GM18873 (cell line): ENCODE data around the gene TDRD10.

Source experiments
- ATAC-seq: cut with Tn5 transposase; IDR thresholded peaks from one replicate; pipeline ENCODE4 v1.9.1; 2021; ENCODE audit warnings: mild to moderate bottlenecking, moderate library complexity, moderate number of reproducible peaks; ENCODE audit not compliant: unreplicated experiment, low FRiP score

The TDRD10 gene

DNA sequence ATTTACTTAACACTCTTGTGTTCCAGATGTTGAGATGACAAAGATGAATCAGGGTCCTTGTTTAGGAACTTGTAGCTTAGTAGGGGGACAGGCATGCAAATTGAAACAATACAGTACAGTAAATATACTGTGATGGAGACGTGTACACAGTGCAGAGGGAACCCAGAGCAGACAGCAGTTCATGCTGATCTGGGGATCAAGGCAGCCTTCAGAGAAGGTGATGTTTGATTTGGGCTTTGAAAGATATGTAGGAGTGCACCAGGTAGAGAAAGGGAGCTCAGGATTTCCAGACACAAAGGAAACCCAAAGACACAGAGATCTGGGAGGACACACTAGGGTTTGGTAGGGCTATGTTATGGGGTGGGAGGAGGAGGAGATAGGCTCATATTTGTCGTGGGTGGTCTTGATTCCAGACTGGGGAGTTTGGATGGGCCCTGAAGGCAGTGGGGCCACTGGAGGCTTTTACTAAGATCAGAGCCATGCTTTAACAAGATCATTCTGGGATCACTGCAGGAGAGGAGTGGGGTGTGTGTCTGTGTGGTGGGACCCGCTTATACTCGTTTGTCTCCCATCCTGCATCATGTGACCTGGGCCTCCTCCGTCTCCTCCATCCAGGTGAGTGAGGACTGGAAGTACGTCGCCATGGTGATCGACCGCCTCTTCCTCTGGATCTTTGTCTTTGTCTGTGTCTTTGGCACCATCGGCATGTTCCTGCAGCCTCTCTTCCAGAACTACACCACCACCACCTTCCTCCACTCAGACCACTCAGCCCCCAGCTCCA lies 73.3 kb downstream of the TDRD10 start:
- ATAC-seq = no peak

GRCh38 chr1:154575951-154576566 lies 74.0 kb downstream of the TDRD10 start:
- ATAC-seq = no peak

DNA sequence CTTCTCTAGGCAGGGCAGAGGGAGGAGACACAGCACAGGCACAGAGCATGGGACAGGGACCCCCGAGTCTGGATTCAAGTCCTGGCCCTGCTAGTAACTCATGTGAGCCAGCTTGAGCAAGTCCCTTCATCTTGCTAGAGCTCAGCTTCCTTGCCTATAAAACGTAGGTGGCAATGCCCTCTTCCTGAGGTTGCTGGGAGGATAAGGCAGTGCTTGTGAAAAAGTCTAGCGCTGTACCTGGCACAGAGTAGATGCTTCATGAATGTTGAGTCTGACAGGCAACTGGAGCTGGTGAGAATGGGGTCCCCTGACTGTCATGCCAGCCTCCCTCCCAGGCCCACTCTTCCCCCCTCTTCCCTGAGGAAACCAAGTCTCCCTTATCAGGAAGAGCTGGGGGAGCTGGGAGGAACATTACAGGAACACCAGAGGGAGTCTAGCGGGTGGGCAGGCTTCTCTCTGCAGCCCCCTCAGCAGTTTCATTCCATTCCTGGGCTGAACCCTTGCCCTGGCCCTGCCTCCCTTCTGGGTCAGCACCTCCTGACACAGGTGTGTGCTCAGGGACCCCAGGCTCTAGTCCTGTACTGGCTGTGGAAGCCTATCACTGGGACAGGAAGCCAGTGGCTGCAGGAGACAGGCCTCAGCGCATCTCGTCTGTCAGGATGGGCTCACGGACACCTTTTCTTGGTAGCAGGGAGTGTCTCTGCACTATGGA lies 75.5 kb downstream of the TDRD10 start:
- no peak for ATAC-seq

GRCh38 chr1:154578058-154578418 lies 76.0 kb downstream of the TDRD10 start:
- no peak for ATAC-seq

GRCh38 chr1:154579374-154579773 lies 77.4 kb downstream of the TDRD10 start:
- ATAC-seq = no peak

DNA sequence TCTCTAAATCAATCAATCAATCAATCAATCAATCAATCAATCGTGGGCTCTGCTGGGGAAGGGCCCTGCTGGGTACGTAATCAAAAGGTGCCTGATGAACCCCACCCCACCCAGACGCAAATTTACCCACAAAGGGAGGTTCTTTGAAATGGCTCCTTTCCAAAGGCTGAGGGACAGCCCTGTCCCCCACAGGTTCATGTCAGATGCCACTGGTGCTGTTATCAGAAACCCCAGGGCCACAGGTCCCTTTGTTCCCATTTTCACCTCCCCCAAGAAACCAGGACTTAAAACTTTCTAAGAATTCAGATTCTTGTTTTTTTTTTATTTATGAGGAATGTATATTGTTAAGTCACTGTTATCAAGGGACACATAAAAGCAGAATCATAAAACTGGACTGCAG lies 79.7 kb downstream of the TDRD10 start:
- no peak for ATAC-seq

DNA sequence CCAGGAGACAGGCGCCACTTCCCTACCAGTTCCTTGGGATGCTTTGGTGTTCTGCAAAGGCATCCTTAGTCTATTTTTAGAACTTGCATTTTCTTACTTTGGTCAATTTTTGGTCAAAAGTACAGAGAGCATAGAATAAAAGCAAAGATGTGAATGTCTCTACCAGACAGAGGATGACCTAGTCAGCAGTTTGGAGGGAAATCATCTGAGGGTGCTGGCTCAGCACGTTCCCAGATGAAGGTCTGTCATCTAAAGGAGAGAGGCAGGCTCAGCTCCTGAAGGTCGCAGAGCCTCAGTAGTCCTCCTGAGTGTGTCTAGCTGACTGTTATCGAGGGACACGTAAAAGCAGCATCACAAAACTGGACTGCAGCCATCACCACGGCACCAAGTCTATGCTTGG lies 80.9 kb downstream of the TDRD10 start:
- ATAC-seq = no peak

DNA sequence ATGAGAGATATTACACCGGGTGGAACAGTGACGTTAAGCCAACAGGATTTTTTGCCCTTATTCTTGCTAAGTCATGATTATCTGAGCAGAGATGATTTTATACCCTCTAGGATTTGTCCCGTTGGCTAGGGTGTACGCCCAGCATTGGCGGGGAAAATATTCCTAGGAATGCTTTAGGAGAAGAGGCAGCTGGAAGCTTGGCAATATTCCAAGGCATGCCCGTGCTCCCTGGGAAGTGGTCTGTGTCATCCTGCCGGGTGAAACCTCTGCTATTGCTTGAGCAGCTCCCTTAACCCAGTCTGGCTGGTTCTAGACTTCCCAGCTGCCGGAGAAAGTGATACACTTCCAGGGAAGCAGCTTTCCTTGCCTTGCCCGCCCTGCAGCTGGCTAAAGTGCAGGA lies 81.8 kb downstream of the TDRD10 start:
- ATAC-seq = no peak

DNA sequence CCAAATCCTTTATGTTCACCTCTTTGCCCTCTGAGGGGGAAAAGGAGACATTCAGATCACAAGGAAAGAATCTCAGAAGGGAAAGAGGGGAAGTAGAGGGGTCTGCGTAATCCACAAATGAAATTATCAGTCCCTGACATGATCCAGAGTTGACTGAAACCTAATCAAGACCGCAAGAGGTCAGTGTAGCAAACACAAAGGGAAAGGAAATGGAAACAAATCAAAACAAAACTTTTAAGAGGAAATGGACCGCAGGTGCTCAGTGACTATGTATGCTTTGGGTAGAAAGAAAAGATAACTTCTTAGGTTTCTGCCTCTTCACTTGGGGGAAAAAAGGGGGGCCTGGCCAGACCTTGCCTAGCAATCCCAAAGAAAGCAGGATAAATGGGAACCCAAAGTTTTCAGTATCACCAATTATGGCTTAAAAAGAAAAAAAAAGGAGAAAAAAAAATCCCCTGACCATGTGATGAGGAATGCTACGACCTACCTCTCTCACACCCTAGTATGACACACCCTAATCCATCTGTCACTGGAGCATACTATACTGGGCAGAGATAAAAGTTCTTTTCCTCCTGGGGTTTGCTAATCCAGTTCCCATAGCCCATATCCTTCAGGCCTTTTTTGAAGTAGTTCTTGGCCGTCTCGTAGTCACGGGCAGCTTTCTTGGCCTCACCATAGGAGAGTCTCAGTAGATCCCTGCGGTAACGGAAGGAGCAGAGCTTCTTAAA lies 82.4 kb downstream of the TDRD10 start:
- ATAC-seq = no peak

DNA sequence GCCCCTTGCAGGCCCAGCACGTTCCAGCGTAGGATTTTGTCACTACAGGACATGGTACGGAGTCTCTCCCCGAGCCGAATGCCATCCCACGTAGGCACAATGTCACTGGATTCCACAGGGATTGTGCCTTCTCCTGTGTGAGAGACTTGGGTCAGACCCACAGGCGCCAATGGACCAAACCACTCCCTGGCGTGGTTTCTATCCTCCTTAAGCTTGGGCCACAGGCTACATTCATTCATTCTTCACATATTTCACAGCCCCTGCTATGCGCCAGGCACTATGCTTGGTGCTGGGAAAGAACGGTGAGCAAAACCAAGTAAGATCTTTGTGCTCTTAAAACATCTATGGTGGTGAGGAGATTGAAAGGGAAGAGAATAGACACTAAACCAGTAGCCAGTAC lies 84.2 kb downstream of the TDRD10 start:
- ATAC-seq = no peak

GRCh38 chr1:154586641-154587040 lies 84.6 kb downstream of the TDRD10 start:
- ATAC-seq = no peak

DNA sequence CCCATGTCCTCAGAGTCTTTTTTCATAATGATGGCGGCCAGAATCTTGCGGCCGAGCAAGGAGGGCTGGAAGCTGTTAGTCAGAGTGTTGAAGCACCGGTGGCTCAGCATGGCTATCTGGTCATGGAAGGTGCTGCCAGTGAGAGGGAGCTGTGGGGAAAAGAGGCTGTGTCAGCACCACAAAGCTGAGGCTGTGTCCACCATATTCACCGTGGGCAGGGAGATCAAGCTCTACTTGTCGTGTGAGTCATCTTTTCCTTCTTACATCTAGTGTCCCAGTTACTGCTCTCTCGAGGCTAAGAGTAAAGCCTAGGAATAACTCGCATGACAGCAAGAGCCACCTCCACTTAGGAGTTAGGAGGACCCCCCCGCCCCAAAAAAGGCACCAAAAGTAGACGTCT lies 87.8 kb downstream of the TDRD10 start:
- ATAC-seq = no peak

DNA sequence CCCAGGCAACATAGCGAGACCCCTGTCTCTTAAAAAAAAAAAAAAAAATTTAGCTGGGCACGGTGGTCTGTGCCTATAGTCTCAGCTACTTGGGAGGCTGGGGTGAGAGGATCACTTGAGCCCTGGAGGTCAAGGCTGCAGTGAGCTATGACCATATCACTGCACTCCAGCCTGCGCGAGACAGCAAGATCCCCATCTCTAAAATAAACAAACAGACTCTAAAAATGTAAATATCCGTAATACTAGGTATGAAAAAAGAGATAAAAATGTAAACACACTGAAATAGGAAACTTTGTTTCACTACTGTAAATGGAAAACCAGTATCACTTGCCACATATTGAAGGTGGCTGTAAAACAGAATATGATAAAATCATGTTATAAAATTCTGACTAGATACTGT lies 88.7 kb downstream of the TDRD10 start:
- ATAC-seq = no peak

DNA sequence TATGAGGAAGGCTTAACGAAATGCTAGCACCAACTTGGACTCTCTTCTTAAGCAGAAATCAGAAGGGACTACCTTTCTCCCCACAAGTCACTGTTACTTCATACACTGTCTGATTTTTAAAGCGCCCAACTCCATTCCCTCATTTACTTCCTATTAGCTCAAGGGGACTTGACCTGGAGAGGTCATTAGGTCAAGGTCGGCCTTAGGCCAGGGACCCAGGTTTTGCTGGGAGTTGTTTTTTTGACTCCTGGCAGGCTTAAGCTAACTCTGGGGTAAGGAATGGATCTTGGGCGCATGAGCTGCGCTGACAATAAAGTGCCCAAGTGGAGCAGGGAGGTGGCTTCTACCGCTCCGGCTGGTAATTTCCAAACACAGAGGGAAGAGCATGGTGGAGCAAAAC lies 89.2 kb downstream of the TDRD10 start:
- ATAC-seq = no peak

- ATAC-seq = no peak
Measured at GRCh38 chr1:154593390-154593789, 91.4 kb downstream of the TDRD10 start.

DNA sequence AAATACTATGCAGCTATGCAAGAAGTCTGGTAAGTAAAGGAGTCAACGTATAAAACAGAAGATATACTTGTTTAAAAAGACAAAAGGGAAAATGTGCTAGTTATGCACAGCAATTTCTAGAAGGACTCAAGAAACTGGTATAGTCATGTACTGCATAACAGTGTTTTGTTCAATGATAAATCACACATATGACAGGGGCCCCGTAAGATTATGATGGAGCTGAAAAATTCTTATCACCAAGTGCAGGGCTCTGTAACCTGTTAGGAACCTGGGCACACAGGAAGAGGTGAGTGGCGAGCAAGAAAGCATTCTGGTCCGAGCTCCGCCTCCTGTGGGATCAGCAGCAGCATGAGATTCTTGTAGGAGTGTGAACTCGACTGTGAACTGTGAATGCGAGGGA lies 92.8 kb downstream of the TDRD10 start:
- ATAC-seq = no peak

GRCh38 chr1:154595621-154596020 lies 93.6 kb downstream of the TDRD10 start:
- no peak for ATAC-seq
